ENCODE measurements around the gene SLC7A8.

DNA sequence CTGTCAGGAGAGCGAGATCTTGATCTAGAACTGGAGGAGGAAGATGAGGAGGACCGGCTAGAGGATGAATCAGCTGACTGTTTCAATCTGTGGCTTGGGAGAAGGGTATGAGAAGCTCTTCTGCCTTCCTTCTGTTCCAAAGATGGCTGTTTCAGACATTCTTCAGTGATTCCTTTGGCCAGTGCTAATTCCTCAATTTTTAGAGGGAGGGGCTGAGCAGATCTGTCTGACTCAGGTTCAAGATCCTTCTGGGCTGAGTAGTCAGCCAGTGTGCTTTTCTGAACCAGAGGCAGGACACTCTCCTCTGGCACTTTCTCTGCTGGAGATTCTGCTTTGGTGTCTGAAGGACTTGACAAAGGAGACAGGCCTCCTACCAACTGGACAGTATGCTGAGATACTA is 103.7 kb downstream of the SLC7A8 start:
- TF ChIP-seq CTCF (IDR thresholded peaks at IDR 0.05) (no peak), EZH2 (IDR thresholded peaks at IDR 0.05; ENCODE audit: borderline replicate concordance, insufficient read depth, low read depth, low read length, poor library complexity, severe bottlenecking) (no peak)

All from B cell (primary cell).